Small intestine (tissue), 7 donors: Measurements from ENCODE around the gene ARHGAP21. TPM values are rescaled to one million over a fixed set of nuclear protein-coding genes. Genes with fewer than 3 reads are reported as not detected.
A peak's percentile ranks its signal among the peaks of the same experiment; 100 is the strongest.
"Not testable (repeated sequence)": the region's sequence is repeated elsewhere in the genome, so short reads cannot be mapped to it uniquely, and the experiment has no call there.

ENCODE experiments used
- DNase-seq, 2 donors: peaks; one replicate each; pipeline versions ENCODE4 v3.0.0 to v3.0.0-alpha.2; 2013
- FAIRE-seq: peaks from 2 replicates; lab custom pipeline; 2012; peaks lifted over from hg19 to GRCh38; lab: Jason Lieb, UNC
- H3K27ac ChIP-seq, 3 donors: one replicate each; pipeline ENCODE4 v1.5.1; 2013; ENCODE audit warnings: low read length in 2 of 3, mild to moderate bottlenecking in 2 of 3, control low read depth in 1 of 3, inconsistent platforms in 1 of 3, low read depth in 1 of 3, moderate library complexity in 1 of 3
- H3K27me3 ChIP-seq, 3 donors: one replicate each; pipeline ENCODE4 v1.6.1; 2013; ENCODE audit warnings: low read length in 3 of 3, inconsistent platforms in 1 of 3; ENCODE audit not compliant: control insufficient read depth in 3 of 3, insufficient read depth in 3 of 3
- H3K36me3 ChIP-seq, 3 donors: one replicate each; pipeline ENCODE4 v1.6.1; 2013; ENCODE audit warnings: low read length in 3 of 3, inconsistent platforms in 1 of 3, low read depth in 1 of 3, mild to moderate bottlenecking in 1 of 3, moderate library complexity in 1 of 3; ENCODE audit not compliant: control insufficient read depth in 3 of 3, insufficient read depth in 2 of 3
- H3K4me1 ChIP-seq, 3 donors: one replicate each; pipeline ENCODE4 v1.6.1; 2013; ENCODE audit warnings: low read length in 2 of 3, inconsistent platforms in 1 of 3, low read depth in 1 of 3, mild to moderate bottlenecking in 1 of 3, moderate library complexity in 1 of 3; ENCODE audit not compliant: control insufficient read depth in 3 of 3, insufficient read depth in 2 of 3
- H3K4me3 ChIP-seq, 3 donors: one replicate each; pipeline ENCODE4 v1.5.1; 2013; ENCODE audit warnings: low read length in 3 of 3, control low read depth in 1 of 3, inconsistent platforms in 1 of 3, low read depth in 1 of 3, mild to moderate bottlenecking in 1 of 3, moderate library complexity in 1 of 3
- H3K9me3 ChIP-seq, 2 donors: one replicate each; pipeline ENCODE4 v1.6.1; 2013; ENCODE audit warnings: low read depth in 1 of 2, low read length in 1 of 2; ENCODE audit not compliant: control insufficient read depth in 2 of 2, insufficient read depth in 1 of 2
- WGBS, 3 donors: extraction: QIAGEN DNeasy Blood & Tissue Kit; methylation state at CpG; one replicate each; pipeline ENCODE4 v1.1.7; 2013; 5-methylcytosine and 5-hydroxymethylcytosine counted together
- polyA plus RNA-seq, 4 donors: library from polyadenylated mRNA; stranded (reverse) in 3 of 4; unstranded in 1 of 4; fragments of 200-250 nt in 3 of 4; fragments of 120-200 nt in 1 of 4; gene quantifications; one replicate each; pipeline versions ENCODE4 v1.2.1 to v1.2.3, GENCODE V29; 2013
- donor health status: healthy with polysubstance abuse.
- donor health status: control.
- donor health status: control.
- donor health status: Bipolar disorder and iron deficiency.
- donor health status: healthy.

ARHGAP21 gene
- polyA plus RNA-seq, 4 donors: 20.6 to 42.0 (median 29.7) TPM

- 90 to 91% (median 90%) methylated on average over 4 of the region's 4 CpGs for WGBS, 3 donors
- H3K27ac ChIP-seq: no peak overlapping the region
- FAIRE-seq: no peak
Measured at GRCh38 chr10:24625778-24626177, 97.9 kb downstream of the ARHGAP21 start.

DNA sequence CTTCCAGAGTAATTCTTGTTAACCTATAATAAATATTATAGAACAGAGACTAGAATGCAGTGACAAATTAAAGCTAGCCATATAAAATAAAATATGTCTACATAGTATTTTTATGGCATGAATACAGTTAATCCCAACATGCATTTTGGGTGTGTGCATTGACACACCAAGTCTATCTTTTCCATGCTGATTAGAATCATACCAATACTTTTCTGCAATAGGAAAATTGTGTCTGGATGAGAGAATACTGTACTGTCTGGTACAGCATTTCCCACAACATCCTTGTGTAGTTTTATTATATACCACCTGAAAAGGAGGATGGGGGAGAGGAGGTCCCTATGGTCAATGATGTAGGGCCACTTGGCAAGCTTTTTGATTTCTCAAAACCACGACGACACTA, 100.3 kb downstream of the ARHGAP21 start:
- no peaks in the 10 kb centered on the region for H3K9me3 ChIP-seq
- H3K4me1 ChIP-seq: no peaks in the 10 kb centered on the region
- H3K36me3 ChIP-seq: peaks cover 0 to 7% (median 6%) of the 10 kb centered on the region in 3 donors
- no peak for DNase-seq
- FAIRE-seq: no peak
- 81 to 98% (median 96%) methylated on average over 2 of the region's 2 CpGs for WGBS, 3 donors
- no peaks in the 10 kb centered on the region for H3K27me3 ChIP-seq
- H3K27ac ChIP-seq: no peak overlapping the region
- H3K4me3 ChIP-seq: no peak overlapping the region

More at GRCh38 chr10:24625778-24626177, 97.9 kb downstream of the ARHGAP21 start:
- H3K4me1 ChIP-seq: no peaks in the 10 kb centered on the region
- no peaks in the 10 kb centered on the region for H3K9me3 ChIP-seq
- DNase-seq: peak in 1 of 2 donors; percentile 18
- H3K4me3 ChIP-seq: no peak overlapping the region
- peaks cover 0 to 5% (median 4%) of the 10 kb centered on the region in 3 donors for H3K36me3 ChIP-seq
- H3K27me3 ChIP-seq: no peaks in the 10 kb centered on the region

DNA sequence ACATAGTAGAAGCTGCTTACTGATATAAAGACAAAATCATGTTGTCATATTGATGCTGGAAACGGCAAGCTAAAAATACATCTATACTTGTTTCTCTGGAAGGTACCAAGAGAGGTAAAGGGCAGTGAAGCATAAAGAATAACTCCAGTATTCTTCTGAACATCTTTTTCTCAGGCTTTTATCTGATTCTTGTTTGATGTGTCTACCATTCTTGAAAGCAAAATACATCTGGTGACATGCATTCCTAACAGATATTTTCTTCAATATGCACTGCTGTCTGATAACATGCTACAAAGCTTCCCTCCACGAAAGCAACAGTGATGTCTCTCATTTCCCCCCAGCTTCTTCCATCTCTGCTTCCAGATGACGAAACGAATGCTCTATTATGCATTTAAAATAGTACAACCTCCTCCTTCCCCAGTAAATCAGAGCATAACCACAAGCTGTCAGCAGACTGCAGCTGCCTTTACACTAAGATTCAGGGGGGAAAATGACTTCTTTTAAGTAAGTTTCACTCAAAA, 100.8 kb downstream of the ARHGAP21 start:
- Histone ChIP-seq H3K9me3 (no peaks in the 10 kb centered on the region), H3K36me3 (peaks cover 0 to 7% (median 6%) of the 10 kb centered on the region in 3 donors), H3K27ac (no peak overlapping the region), H3K27me3 (no peaks in the 10 kb centered on the region), H3K4me1 (no peaks in the 10 kb centered on the region), H3K4me3 (no peak overlapping the region)
- WGBS, 3 donors: 43 to 77% (median 62%) methylated on average over 4 of the region's 4 CpGs
- DNase-seq (no peak), FAIRE-seq (no peak)

- H3K4me1 ChIP-seq, H3K27ac ChIP-seq, DNase-seq, H3K27me3 ChIP-seq, H3K4me3 ChIP-seq, FAIRE-seq, H3K36me3 ChIP-seq, H3K9me3 ChIP-seq: not testable (repeated sequence)
- 94 to 98% (median 96%) methylated on average over 4 of the region's 4 CpGs for WGBS, 3 donors
Measured at GRCh38 chr10:24621035-24621795, 102.5 kb downstream of the ARHGAP21 start.

GRCh38 chr10:24619994-24620310, 103.7 kb downstream of the ARHGAP21 start:
- not testable (repeated sequence) for H3K4me3 ChIP-seq, FAIRE-seq, H3K27me3 ChIP-seq, DNase-seq, H3K4me1 ChIP-seq, H3K9me3 ChIP-seq, H3K27ac ChIP-seq
- peaks cover 0 to 11% (median 6%) of the 10 kb centered on the region in 3 donors for H3K36me3 ChIP-seq
- WGBS, 3 donors: 89 to 95% (median 90%) methylated on average over 8 of the region's 8 CpGs

- not testable (repeated sequence) for H3K27me3 ChIP-seq, H3K4me1 ChIP-seq, H3K4me3 ChIP-seq, FAIRE-seq, H3K9me3 ChIP-seq, H3K27ac ChIP-seq, DNase-seq
- WGBS, 3 donors: 81 to 84% (median 83%) methylated on average over 11 of the region's 11 CpGs
- H3K36me3 ChIP-seq: peaks cover 0 to 11% (median 6%) of the 10 kb centered on the region in 3 donors
Measured at GRCh38 chr10:24619291-24619993, 104.2 kb downstream of the ARHGAP21 start.

DNA sequence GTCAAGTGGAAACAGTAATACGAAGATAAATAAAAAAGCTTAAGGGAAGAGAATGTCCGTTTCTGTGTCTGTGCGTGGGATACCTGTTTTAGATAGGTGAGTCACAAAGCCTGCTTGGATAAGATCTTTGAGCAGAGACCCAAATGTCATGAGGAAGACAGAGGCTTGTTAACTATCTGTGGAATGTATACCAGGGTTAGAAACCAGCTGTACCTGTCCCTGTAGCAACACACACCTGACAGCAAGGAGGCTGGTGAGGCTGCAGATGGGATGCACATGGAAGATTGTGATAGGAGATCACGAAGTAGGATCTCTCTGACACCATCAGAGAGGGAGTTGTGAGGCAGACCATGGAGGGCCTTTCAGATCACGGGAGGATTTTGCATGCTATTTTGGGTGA, 105.3 kb downstream of the ARHGAP21 start:
- Histone ChIP-seq H3K4me3 (no peak overlapping the region), H3K27ac (no peak overlapping the region), H3K27me3 (no peaks in the 10 kb centered on the region), H3K9me3 (no peaks in the 10 kb centered on the region), H3K36me3 (peaks cover 0 to 11% (median 6%) of the 10 kb centered on the region in 3 donors), H3K4me1 (no peaks in the 10 kb centered on the region)
- DNase-seq: no peak
- no peak for FAIRE-seq
- 84 to 95% (median 89%) methylated on average over 5 of the region's 5 CpGs for WGBS, 3 donors

DNA sequence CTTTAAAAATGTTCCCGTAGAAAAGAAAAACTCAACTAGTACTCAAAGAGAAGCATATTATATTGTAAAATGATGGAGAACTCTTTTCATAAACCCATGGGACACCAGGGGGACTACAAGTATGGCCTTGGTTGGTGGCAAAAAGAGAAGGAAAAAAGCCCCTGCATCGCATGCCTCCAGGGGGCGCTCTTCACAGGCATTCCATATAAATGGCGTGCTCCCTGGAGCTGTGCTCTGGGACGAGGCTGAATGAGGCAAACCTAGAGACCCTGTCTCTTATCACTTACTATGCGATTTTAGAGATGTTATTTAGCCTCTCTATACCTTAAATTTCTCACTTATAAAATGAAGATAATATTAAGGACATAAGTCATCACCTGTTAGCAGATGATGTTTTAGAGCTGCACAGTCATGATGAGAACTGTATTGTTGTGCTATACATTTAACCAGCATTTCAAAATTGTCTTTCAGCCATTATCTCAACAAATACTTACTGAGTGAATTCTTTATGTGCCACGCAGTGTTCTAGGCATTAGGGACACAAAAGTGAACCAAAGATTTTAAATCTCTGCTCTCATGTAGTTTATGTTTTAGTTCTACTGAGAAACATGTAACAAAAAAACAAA, 105.8 kb downstream of the ARHGAP21 start:
- no peaks in the 10 kb centered on the region for H3K9me3 ChIP-seq
- no peaks in the 10 kb centered on the region for H3K4me1 ChIP-seq
- H3K36me3 ChIP-seq: peaks cover 0 to 11% (median 6%) of the 10 kb centered on the region in 3 donors
- peak; percentile 42 to 59 for DNase-seq
- no peak overlapping the region for H3K4me3 ChIP-seq
- 57 to 66% (median 65%) methylated on average over 7 of the region's 7 CpGs for WGBS, 3 donors
- H3K27ac ChIP-seq: no peak overlapping the region
- no peak for FAIRE-seq
- H3K27me3 ChIP-seq: no peaks in the 10 kb centered on the region
